ENCODE data around the gene COQ10B. TPM values are rescaled to one million over a fixed set of nuclear protein-coding genes. Genes with fewer than 3 reads are reported as not detected.

The COQ10B gene
- total RNA-seq, 1 experiment from 2014 or later, result 39.1 TPM

- no peak for DNase-seq (ENCODE audit: low read depth)
These were observed 47.3 kb downstream of the COQ10B start for GRCh38 chr2:197500503-197501131.

DNA sequence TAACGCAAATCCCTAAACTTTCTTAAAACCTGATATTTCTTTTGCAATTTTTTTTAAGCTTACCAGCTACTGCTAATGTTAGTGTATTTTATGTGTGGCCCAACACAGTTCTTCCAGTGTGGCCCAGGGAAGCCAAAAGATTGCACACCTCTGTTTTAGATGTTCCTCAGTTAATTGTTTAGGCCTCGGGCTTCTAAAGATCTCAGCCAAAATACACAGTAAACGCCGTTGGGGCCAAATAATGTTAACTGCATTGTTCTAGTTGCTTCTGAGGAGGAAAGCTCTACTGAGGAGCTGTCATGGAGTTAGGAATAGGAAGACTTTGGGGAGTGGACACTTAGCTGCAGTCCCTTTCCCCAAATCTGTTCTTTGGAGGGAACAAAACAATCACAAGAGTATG is 48.8 kb downstream of the COQ10B start:
- DNase-seq (ENCODE audit: low read depth), result no peak

DNA sequence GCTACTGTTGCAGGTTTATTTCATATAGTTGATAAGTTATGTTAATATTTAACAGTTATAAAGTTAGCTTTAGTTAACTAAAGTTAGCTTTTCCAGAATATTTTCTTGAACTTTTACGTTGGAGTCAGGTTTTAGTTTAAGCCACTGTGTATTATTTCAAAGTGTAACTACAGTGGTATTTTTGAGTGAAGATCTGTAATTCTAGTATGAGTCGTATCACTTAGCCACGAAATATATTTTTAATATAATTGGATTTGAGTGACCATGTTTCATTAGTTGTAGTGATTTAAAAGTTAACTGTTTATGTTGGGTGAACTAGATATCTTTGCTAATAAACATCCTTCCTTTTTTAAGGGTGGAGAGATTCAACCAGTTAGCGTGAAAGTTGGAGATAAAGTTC is 49.3 kb downstream of the COQ10B start:
- DNase-seq (ENCODE audit: low read depth), result no peak

GRCh38 chr2:197504000-197504399 is 50.6 kb downstream of the COQ10B start:
- no peak for DNase-seq (ENCODE audit: low read depth)

DNA sequence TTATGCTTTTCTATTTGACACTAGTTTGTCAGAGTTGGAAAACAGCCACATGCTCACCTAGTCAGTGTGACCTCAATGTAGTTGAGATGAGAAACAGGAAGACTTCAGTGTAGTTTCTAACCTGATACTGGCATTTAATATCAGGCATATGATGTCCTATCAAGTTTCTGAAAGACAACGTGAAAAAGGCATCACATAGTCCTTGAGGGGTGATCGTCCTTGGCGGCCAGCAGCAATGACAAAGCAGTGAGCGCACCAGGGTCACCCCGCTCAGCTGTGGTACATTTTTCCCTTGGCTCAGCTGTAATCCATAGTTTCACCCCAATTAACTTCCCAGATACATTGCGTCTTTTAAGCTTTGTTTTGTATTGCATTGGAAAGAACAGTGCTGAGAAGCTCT is 51.2 kb downstream of the COQ10B start:
- DNase-seq (ENCODE audit: low read depth), result no peak

DNA sequence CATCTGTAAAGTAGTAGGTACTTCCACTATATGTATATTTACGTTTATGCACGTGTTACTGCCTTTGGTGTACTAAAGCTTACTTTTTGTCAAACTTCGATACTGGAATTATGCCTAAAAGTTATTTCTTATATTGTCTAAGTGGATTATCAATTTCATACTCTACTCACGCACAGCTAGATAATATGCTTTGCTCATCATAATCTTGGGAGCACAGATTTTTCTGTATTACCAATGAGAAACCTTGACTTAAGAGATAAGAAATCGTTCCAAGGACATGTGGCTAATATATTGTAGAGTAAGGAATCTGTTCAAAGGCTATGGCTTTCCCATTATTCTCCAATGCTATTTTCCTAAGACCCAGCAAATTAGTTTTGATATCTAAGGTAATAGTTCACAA is 53.3 kb downstream of the COQ10B start:
- no peak for DNase-seq (ENCODE audit: low read depth)

- no peak for DNase-seq (ENCODE audit: low read depth)
These were observed 60.6 kb downstream of the COQ10B start for GRCh38 chr2:197513915-197514314.

DNA sequence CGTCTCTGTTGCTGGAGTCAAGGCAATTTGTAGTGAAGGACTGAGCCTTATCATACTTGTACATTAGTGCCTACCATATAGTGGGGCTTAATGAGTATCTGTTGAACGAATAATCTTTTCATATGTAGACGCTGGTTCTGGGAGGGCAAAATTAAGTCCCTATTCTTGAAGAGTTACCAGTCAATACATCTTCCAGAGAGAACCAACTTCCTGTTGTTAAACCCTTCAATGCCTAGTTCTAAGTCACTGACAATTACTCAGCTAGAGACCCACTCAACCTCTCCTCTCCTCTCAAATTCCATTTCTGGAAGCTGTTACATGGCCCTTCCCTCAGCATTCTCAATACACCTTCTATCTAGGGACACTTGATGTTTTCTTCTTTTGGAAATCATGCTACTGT is 61.4 kb downstream of the COQ10B start:
- no peak for DNase-seq (ENCODE audit: low read depth)

DNA sequence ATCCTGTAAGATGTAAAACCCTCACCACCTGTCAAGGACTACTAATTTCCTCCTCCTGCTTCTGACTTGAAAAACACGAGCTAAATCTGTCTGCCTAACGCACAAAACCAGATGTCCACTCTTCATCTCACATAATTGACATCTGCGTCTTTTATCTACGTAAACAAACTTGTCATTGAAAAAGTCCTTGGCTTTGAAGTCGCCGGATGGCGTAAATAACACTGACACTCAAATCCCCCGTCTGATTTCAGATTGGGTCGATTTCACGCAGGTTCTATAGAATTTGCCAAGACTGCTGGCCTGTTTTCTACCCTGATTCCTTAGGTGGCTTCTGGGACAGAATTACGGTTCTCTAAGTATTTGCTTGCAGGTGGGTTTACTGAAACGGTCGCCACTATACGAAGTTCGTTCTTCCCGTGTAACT is 62.0 kb downstream of the COQ10B start:
- DNase-seq (ENCODE audit: low read depth), result peak; percentile 43

GRCh38 chr2:197515739-197516392 is 62.5 kb downstream of the COQ10B start, which contains the start of gene MOB4:
Gene MOB4, plus strand, starts transcription at chr2:197516066. Its CDS starts 21 bp downstream, at chr2:197516087.
- peak; percentile 93 for DNase-seq (ENCODE audit: low read depth)

DNA sequence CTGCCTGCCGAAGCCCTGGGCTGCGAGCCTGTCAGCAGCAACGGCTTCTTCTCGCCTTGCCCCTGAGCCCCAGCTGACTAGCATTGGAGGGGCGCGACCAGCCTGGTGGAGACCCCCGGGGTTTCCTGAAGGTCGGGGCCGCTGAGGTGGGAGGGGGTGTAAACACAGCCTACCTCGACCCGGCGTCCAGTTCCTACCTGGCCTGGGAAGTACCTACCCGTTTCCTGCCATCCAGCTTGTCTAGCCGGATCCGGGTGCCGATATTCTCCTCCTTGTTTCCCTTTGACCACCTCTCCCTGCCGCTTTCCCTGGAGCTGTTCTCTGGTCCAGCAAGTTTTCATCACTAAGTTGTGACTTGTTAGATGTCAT is 63.0 kb downstream of the COQ10B start:
- peak; percentile 20 for DNase-seq (ENCODE audit: low read depth)

GRCh38 chr2:197517150-197517549 is 63.8 kb downstream of the COQ10B start:
- no peak for DNase-seq (ENCODE audit: low read depth)

Other genes starting within 250 kb of the COQ10B start
- gene ANKRD44, start 142.8 kb upstream of the COQ10B start, total RNA-seq (2014; rRNA removed), result 3.0 and 4.0 TPM in 2 replicates
- gene SF3B1, start 18.5 kb upstream of the COQ10B start, total RNA-seq (2014; rRNA removed), result 208 and 277 TPM in 2 replicates
- gene HSPD1, start 46.3 kb downstream of the COQ10B start, total RNA-seq (2014; rRNA removed), result 287 and 305 TPM in 2 replicates
- 115 and 212 TPM in 2 replicates for gene HSPE1, start 46.8 kb downstream of the COQ10B start, total RNA-seq (2014; rRNA removed)
- 48.0 and 56.9 TPM in 2 replicates for gene MOB4, start 62.5 kb downstream of the COQ10B start, total RNA-seq (2014; rRNA removed)
- 0.40 and 0.83 TPM in 2 replicates for gene RFTN2, start 222.0 kb downstream of the COQ10B start, total RNA-seq (2014; rRNA removed)

Data from LHCN-M2 (cell line).